Measurements from ENCODE around the gene NUP98.
"Not testable (repeated sequence)": the region's sequence is repeated elsewhere in the genome, so short reads cannot be mapped to it uniquely, and the experiment has no call there.

The NUP98 gene

GRCh38 chr11:3662856-3663255, 134.5 kb downstream of the NUP98 start:
- DNase-seq (ENCODE audit: low read depth) = no peak
- H3K4me3 ChIP-seq (ENCODE audit: low read depth, low read length) = no peak overlapping the region
- TF ChIP-seq CTCF (IDR thresholded peaks at IDR 0.05; ENCODE audit: control insufficient read depth, extremely low read depth, insufficient read depth) = no peak

GRCh38 chr11:3660960-3661359, 136.4 kb downstream of the NUP98 start:
- no peak for TF ChIP-seq CTCF (IDR thresholded peaks at IDR 0.05; ENCODE audit: control insufficient read depth, extremely low read depth, insufficient read depth)
- no peak for DNase-seq (ENCODE audit: low read depth)
- no peak overlapping the region for H3K4me3 ChIP-seq (ENCODE audit: low read depth, low read length)

GRCh38 chr11:3659595-3660515, 137.5 kb downstream of the NUP98 start:
- DNase-seq (ENCODE audit: low read depth) = peak; percentile 15
- no peak for TF ChIP-seq CTCF (IDR thresholded peaks at IDR 0.05; ENCODE audit: control insufficient read depth, extremely low read depth, insufficient read depth)
- H3K4me3 ChIP-seq (ENCODE audit: low read depth, low read length) = no peak overlapping the region

GRCh38 chr11:3658252-3658651, 139.1 kb downstream of the NUP98 start:
- TF ChIP-seq CTCF (IDR thresholded peaks at IDR 0.05; ENCODE audit: control insufficient read depth, extremely low read depth, insufficient read depth) = no peak
- DNase-seq (ENCODE audit: low read depth) = no peak
- no peak overlapping the region for H3K4me3 ChIP-seq (ENCODE audit: low read depth, low read length)

- H3K4me3 ChIP-seq (ENCODE audit: low read depth, low read length) = not testable (repeated sequence)
Observed at GRCh38 chr11:3657331-3657730, 140.0 kb downstream of the NUP98 start.

GRCh38 chr11:3655547-3655946, 141.8 kb downstream of the NUP98 start:
- TF ChIP-seq CTCF (IDR thresholded peaks at IDR 0.05; ENCODE audit: control insufficient read depth, extremely low read depth, insufficient read depth) = no peak
- no peak for DNase-seq (ENCODE audit: low read depth)
- H3K4me3 ChIP-seq (ENCODE audit: low read depth, low read length) = no peak overlapping the region

More at GRCh38 chr11:3657331-3657730, 140.0 kb downstream of the NUP98 start:
- DNase-seq (ENCODE audit: low read depth) = not testable (repeated sequence)

GRCh38 chr11:3652514-3652913, 144.8 kb downstream of the NUP98 start:
- not testable (repeated sequence) for DNase-seq (ENCODE audit: low read depth)

GRCh38 chr11:3649374-3649773, 148.0 kb downstream of the NUP98 start:
- DNase-seq (ENCODE audit: low read depth); H3K4me3 ChIP-seq (ENCODE audit: low read depth, low read length): not testable (repeated sequence)

More at GRCh38 chr11:3652514-3652913, 144.8 kb downstream of the NUP98 start:
- H3K4me3 ChIP-seq (ENCODE audit: low read depth, low read length) = not testable (repeated sequence)

GRCh38 chr11:3648843-3649242, 148.5 kb downstream of the NUP98 start:
- not testable (repeated sequence) for H3K4me3 ChIP-seq (ENCODE audit: low read depth, low read length); DNase-seq (ENCODE audit: low read depth)
